Measurements from ENCODE around the gene OR1I1. TPM values are rescaled to one million over a fixed set of nuclear protein-coding genes. Genes with fewer than 3 reads are reported as not detected.

Gene OR1I1, protein sequence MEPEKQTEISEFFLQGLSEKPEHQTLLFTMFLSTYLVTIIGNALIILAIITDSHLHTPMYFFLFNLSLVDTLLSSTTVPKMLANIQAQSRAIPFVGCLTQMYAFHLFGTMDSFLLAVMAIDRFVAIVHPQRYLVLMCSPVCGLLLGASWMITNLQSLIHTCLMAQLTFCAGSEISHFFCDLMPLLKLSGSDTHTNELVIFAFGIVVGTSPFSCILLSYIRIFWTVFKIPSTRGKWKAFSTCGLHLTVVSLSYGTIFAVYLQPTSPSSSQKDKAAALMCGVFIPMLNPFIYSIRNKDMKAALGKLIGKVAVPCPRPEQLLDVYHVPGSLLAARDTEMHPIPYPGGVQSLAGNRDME
- total RNA-seq (2014; rRNA removed; shearing (Covaris generic)), result 0.11 TPM in 1 of 2 replicates, not detected in the other

DNA sequence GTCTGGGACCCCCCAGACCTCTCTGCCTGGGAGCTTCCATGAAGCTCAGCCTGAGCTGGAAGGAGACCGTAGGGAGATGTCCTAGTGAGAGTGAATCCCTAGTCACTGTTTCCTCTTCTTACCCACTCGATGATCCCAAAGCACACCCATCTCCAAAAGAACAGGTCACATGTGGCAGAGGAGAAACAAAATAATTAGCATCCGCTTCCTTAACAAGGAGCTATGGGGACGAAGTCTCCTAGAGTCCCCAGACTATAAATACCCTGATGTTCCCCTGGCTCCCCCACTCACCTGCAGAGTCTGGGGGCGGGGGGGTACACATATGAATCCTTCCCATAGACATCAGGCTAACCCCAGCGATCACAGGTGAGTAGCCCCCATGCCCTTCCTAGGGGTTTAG, at the start of gene OR1I1:
TSS of gene OR1I1 (plus strand) at position 301 of the 400 bp plus-strand sequence. CDS start 4,855 bp downstream, outside the sequence.

DNA sequence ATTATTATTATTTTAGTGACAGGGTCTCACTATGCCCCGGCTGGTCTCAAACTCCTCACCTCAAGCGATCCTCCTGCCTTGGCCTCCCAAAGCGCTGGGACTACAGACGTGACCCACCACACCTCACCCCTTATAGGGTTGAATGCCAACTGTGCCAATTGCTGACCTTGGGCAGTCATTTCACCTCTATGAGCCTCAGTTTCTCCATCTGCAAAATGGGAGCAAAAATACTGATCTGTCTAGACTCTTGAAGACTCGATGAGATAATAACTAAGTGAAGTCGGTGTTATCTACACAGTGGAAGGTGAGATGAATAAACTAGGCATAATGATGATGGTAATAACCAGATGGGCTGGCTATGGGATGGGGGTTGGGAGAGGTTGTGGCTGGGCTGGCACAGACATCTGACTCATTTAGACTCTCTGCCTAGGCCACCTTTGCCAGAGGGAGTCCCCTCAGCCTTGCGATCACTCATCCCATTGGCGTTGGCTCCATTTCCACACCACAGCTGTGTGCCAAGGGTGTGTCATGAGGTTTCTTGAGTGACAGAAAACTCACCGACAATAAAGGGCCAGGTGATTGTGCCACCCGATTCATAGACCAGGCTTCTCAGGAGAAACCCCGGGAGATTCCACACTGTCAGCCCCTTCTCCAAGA, 33.0 kb upstream of the OR1I1 start, which contains the start of gene CASP14:
TSS of gene CASP14 (plus strand) at position 596 of the 657 bp plus-strand sequence. CDS start 2,772 bp downstream, outside the sequence.

DNA sequence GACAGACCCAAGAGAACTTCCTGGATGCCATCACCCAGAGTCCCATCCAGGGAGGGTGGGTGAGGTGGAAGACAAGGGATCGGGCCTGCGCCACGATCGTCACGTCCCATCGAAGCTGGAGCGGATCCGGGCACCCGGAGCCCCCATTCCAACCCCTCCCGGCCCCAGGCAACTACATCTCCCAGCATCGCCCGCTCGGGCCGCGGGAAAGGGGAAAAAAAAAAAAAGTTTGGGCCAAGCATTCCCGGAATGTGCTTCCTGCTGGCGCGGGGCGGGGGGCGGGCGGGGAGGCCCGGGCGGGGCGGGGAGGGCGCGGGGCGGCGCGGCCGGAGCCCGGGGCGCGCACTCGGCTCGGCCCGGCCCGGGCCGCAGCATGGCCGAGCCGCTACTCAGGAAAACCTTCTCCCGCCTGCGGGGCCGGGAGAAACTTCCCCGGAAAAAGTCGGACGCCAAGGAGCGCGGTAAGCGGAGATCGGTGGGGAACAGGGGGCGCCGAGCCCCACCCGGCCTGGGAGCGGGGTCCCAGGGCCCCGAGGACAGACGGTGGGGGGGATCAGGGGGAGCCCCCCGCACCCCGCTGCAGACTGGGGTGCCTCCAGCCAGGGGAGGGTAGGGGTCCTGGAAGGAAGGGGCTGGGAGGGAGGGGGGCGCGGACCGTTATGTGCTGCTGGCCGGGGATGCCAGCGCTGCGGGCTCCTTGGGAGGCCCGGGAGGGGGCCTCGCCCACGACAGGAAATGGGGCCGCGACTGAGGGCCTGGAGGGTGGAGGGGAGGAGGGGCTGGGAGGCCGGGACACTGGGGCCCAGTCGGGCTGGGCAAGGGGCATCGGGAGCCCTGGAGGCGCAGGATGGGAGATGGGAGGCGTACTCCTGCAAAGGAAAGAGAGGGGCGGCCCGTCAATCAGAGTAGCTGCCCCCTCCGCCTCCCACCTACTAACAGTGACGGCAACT, 25.3 kb downstream of the OR1I1 start, which contains the start of gene SYDE1:
TSS of gene SYDE1 (plus strand) at position 341 of the 950 bp plus-strand sequence. CDS start at position 374, 33 bp downstream.

Other genes with a start within 250 kb of the OR1I1 start
- gene OR7A5, start 247.0 kb upstream of the OR1I1 start, total RNA-seq (2014; rRNA removed; shearing (Covaris generic)), result not detected in 2 replicates
- gene OR7C1, start 247.0 kb upstream of the OR1I1 start, total RNA-seq (2014; rRNA removed; shearing (Covaris generic)), result 0.30 TPM in 1 of 2 replicates, not detected in the other
- gene OR7A10, start 233.3 kb upstream of the OR1I1 start, total RNA-seq (2014; rRNA removed; shearing (Covaris generic)), result not detected in 2 replicates
- gene OR7A17, start 196.1 kb upstream of the OR1I1 start, total RNA-seq (2014; rRNA removed; shearing (Covaris generic)), result not detected in 2 replicates
- not detected in 2 replicates for gene OR7C2, start 140.7 kb upstream of the OR1I1 start, total RNA-seq (2014; rRNA removed; shearing (Covaris generic))
- gene SLC1A6, start 102.3 kb upstream of the OR1I1 start, total RNA-seq (2014; rRNA removed; shearing (Covaris generic)), result not detected in 2 replicates
- gene CASP14, start 32.7 kb upstream of the OR1I1 start, total RNA-seq (2014; rRNA removed; shearing (Covaris generic)), result not detected in 2 replicates
- gene SYDE1, start 25.2 kb downstream of the OR1I1 start, total RNA-seq (2014; rRNA removed; shearing (Covaris generic)), result 84.9 and 99.9 TPM in 2 replicates
- 4.5 and 6.7 TPM in 2 replicates for gene NOTCH3, start 118.8 kb downstream of the OR1I1 start, total RNA-seq (2014; rRNA removed; shearing (Covaris generic))
- 3.1 and 4.6 TPM in 2 replicates for gene EPHX3, start 150.2 kb downstream of the OR1I1 start, total RNA-seq (2014; rRNA removed; shearing (Covaris generic))

All from A375 (cell line).